Measurements from ENCODE around the gene GABBR2. TPM values are rescaled to one million over a fixed set of nuclear protein-coding genes. Genes with fewer than 3 reads are reported as not detected.
A peak's percentile ranks its signal among the peaks of the same experiment; 100 is the strongest.

The GABBR2 gene
- polyA plus RNA-seq, 1 donor (not counting 4 experiments of a cell fraction or from before 2014, with no cell fraction given) = 0.01 TPM

DNA sequence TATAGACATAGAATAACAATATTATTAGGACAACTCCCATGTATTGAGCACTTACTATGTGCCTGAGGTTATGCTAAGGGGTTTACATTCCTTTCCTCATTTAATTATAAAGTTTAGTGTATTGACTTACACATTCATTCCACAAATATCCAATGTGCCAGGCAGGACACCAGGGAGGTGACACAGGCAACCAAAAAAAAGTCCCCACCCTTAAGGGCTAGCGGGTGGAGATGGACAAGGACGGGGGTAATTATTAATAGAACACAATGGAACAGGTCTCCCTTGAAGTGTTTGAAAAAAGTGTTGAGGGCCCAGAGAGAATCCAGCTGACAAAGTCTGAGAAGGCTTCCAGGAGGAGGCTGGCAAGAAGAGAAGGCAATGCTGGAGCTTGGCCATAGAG lies 459.0 kb downstream of the GABBR2 start:
- H3K9me3 ChIP-seq (ENCODE audit: control insufficient read depth, low read depth, low read length) = no peaks in the 10 kb centered on the region
- no peaks in the 10 kb centered on the region for H4K20me1 ChIP-seq (ENCODE audit: control insufficient read depth, extremely low read depth, insufficient read depth, low read length)
- peak overlapping the region; percentile 14 for H3K9ac ChIP-seq (ENCODE audit: control insufficient read depth, extremely low read depth, insufficient read depth, low read length)
- H2AFZ ChIP-seq (ENCODE audit: control insufficient read depth, low read length) = no peak overlapping the region
- H3K4me3 ChIP-seq (ENCODE audit: control insufficient read depth in 2 of 3, extremely low read depth in 1 of 3, insufficient read depth in 2 of 3, low read depth in 1 of 3, low read length in 3 of 3) = no peak overlapping the region
- dilution Hi-C loops (cut with MboI; ENCODE audit: extremely low pct_ligation_motif_present, low sequenced_read_pairs) = no loop called here
- peaks cover 66% of the 10 kb centered on the region for H3K79me2 ChIP-seq (ENCODE audit: control insufficient read depth, insufficient read depth, low read length)
- H3K27me3 ChIP-seq (ENCODE audit: control insufficient read depth, extremely low read depth, insufficient read depth, low read length) = no peaks in the 10 kb centered on the region
- peak overlapping the region; percentile 91 for H3K27ac ChIP-seq (ENCODE audit: control insufficient read depth, insufficient read depth, low read length)
- peaks cover 68% of the 10 kb centered on the region for H3K4me1 ChIP-seq (ENCODE audit: control insufficient read depth, extremely low read depth, insufficient read depth, low read length)
- TF ChIP-seq, protein P1, sequence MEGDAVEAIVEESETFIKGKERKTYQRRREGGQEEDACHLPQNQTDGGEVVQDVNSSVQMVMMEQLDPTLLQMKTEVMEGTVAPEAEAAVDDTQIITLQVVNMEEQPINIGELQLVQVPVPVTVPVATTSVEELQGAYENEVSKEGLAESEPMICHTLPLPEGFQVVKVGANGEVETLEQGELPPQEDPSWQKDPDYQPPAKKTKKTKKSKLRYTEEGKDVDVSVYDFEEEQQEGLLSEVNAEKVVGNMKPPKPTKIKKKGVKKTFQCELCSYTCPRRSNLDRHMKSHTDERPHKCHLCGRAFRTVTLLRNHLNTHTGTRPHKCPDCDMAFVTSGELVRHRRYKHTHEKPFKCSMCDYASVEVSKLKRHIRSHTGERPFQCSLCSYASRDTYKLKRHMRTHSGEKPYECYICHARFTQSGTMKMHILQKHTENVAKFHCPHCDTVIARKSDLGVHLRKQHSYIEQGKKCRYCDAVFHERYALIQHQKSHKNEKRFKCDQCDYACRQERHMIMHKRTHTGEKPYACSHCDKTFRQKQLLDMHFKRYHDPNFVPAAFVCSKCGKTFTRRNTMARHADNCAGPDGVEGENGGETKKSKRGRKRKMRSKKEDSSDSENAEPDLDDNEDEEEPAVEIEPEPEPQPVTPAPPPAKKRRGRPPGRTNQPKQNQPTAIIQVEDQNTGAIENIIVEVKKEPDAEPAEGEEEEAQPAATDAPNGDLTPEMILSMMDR (optimal IDR thresholded peaks at IDR 0.05 in 1 of 3, IDR thresholded peaks at IDR 0.05 in 1 of 3, conservative IDR thresholded peaks at IDR 0.05 in 1 of 3; ENCODE audit: extremely low read depth in 1 of 3, insufficient read depth in 2 of 3, low read length in 3 of 3) = no peak
- TF ChIP-seq EZH2 (IDR thresholded peaks at IDR 0.05; ENCODE audit: low read length) = no peak
- no peaks in the 10 kb centered on the region for H3K9me1 ChIP-seq (ENCODE audit: control insufficient read depth, extremely low read depth, insufficient read depth, low read length)
- DNase-seq (ENCODE audit: low read depth, low spot score) (no peak), FAIRE-seq (no peak)
- H3K4me2 ChIP-seq (ENCODE audit: control insufficient read depth, extremely low read depth, insufficient read depth, low read depth, low read length) = peak overlapping the region; percentile 83
- H3K36me3 ChIP-seq (ENCODE audit: control insufficient read depth in 2 of 2, extremely low read depth in 1 of 2, insufficient read depth in 2 of 2, low read length in 2 of 2) = peaks cover 17 to 38% of the 10 kb centered on the region in 2 experiments

DNA sequence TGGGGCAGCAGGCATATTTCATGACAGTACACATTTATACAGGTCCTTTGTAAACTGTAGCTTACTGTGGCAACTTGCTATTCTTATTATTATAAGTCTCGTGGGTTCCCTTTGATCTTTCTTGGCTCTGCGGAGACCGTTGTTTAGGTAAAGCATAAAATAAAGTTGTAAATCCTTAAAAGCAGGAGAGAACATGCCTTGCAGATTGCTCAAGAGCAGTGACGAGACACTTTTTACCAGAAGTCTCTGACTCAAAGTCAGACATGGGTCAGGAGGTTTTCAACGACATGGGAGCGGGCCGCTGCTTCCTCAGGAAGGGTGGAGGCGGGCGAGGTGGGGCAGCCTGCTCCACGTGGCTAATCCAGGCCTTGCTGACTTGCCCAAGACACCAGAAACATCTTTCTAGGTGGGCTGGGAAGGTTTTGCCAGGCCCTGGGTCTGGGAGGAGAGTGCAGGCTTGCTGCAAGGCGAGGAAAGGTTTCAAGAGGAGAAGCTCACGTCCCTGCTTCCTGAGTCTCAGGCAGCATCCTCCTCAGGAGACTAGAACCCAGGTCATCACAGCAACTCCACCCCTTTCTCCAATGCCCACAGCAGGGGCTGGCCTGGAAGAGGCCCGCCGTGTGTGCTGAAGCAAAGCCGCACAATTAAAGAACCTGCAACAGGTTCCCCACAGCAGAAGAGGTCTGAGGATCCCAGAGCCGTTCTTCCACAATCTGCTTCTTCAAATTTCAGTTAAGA lies 459.8 kb downstream of the GABBR2 start:
- Histone ChIP-seq H3K9me1 (ENCODE audit: control insufficient read depth, extremely low read depth, insufficient read depth, low read length) (no peaks in the 10 kb centered on the region), H3K27me3 (ENCODE audit: control insufficient read depth, extremely low read depth, insufficient read depth, low read length) (no peaks in the 10 kb centered on the region), H3K9ac (ENCODE audit: control insufficient read depth, extremely low read depth, insufficient read depth, low read length) (peak overlapping the region; percentile 71), H3K79me2 (ENCODE audit: control insufficient read depth, insufficient read depth, low read length) (peaks cover 63% of the 10 kb centered on the region), H3K27ac (ENCODE audit: control insufficient read depth, insufficient read depth, low read length) (peak overlapping the region; percentile 91), H2AFZ (ENCODE audit: control insufficient read depth, low read length) (peak overlapping the region; percentile 40), H3K36me3 (ENCODE audit: control insufficient read depth in 2 of 2, extremely low read depth in 1 of 2, insufficient read depth in 2 of 2, low read length in 2 of 2) (peaks cover 20 to 40% of the 10 kb centered on the region in 2 experiments), H4K20me1 (ENCODE audit: control insufficient read depth, extremely low read depth, insufficient read depth, low read length) (no peaks in the 10 kb centered on the region), H3K4me2 (ENCODE audit: control insufficient read depth, extremely low read depth, insufficient read depth, low read depth, low read length) (peak overlapping the region; percentile 83), H3K4me3 (ENCODE audit: control insufficient read depth in 2 of 3, extremely low read depth in 1 of 3, insufficient read depth in 2 of 3, low read depth in 1 of 3, low read length in 3 of 3) (peak overlapping the region in 2 of 3 experiments; percentile 38 to 44), H3K9me3 (ENCODE audit: control insufficient read depth, low read depth, low read length) (no peaks in the 10 kb centered on the region), H3K4me1 (ENCODE audit: control insufficient read depth, extremely low read depth, insufficient read depth, low read length) (peaks cover 76% of the 10 kb centered on the region)
- TF ChIP-seq, protein P1 (optimal IDR thresholded peaks at IDR 0.05 in 1 of 3, IDR thresholded peaks at IDR 0.05 in 1 of 3, conservative IDR thresholded peaks at IDR 0.05 in 1 of 3; ENCODE audit: extremely low read depth in 1 of 3, insufficient read depth in 2 of 3, low read length in 3 of 3) = no peak
- no peak for TF ChIP-seq EZH2 (IDR thresholded peaks at IDR 0.05; ENCODE audit: low read length)
- FAIRE-seq (no peak), DNase-seq (ENCODE audit: low read depth, low spot score) (no peak)
- dilution Hi-C loops (cut with MboI; ENCODE audit: extremely low pct_ligation_motif_present, low sequenced_read_pairs) = no loop called here
